ENCODE data around the gene HIRA.

DNA sequence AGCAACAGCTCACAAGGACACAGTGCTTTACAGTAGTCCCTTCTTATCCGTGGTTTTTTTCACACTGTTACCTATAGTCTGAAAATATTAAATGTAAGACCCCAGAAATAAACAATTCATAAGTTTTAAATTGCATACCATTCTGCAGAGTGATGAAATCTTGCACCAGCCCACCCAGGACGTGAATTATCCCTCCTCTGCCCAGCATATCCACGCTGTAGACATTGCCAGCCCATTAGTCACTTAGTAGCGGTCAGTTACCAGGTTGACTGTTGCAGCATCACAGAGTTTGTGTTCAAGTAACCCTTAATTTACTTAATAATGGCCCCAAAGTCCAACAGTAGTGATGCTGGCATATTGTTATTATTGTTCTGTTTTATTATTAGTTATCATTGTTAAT is 143.6 kb downstream of the HIRA start:
- TF ChIP-seq, protein P1, sequence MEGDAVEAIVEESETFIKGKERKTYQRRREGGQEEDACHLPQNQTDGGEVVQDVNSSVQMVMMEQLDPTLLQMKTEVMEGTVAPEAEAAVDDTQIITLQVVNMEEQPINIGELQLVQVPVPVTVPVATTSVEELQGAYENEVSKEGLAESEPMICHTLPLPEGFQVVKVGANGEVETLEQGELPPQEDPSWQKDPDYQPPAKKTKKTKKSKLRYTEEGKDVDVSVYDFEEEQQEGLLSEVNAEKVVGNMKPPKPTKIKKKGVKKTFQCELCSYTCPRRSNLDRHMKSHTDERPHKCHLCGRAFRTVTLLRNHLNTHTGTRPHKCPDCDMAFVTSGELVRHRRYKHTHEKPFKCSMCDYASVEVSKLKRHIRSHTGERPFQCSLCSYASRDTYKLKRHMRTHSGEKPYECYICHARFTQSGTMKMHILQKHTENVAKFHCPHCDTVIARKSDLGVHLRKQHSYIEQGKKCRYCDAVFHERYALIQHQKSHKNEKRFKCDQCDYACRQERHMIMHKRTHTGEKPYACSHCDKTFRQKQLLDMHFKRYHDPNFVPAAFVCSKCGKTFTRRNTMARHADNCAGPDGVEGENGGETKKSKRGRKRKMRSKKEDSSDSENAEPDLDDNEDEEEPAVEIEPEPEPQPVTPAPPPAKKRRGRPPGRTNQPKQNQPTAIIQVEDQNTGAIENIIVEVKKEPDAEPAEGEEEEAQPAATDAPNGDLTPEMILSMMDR (IDR thresholded peaks at IDR 0.05; ENCODE audit: low read depth, low read length), result no peak
- no peak for TF ChIP-seq EZH2phosphoT487 (IDR thresholded peaks at IDR 0.05; ENCODE audit: low read depth)
